Ishikawa (cell line): Measurements from ENCODE around the gene RHOC.

Experiments used
- CEBPB ChIP-seq: IDR thresholded peaks from 2 replicates; pipeline ENCODE4 v1.6.1; 2012
- CREB1 ChIP-seq: IDR thresholded peaks from 2 replicates; pipeline ENCODE4 v1.6.1; 2012; ENCODE audit warnings: low read depth
- EGR1 ChIP-seq: IDR thresholded peaks from 2 replicates; pipeline ENCODE4 v1.6.1; 2012
- EP300 ChIP-seq: IDR thresholded peaks from 2 replicates; pipeline ENCODE4 v1.6.1; 2012; ENCODE audit warnings: borderline replicate concordance
- FOXM1 ChIP-seq: IDR thresholded peaks from 2 replicates; pipeline ENCODE4 v1.6.1; 2012; ENCODE audit warnings: low read depth, borderline replicate concordance
- NFIC ChIP-seq: IDR thresholded peaks from 2 replicates; pipeline ENCODE4 v1.6.1; 2012
- RAD21 ChIP-seq: IDR thresholded peaks from 2 replicates; pipeline ENCODE4 v1.6.1; 2012; ENCODE audit warnings: low read depth
- TAF1 ChIP-seq: IDR thresholded peaks from 2 replicates; pipeline ENCODE4 v1.6.1; 2012; ENCODE audit warnings: low read depth, mild to moderate bottlenecking
- TCF12 ChIP-seq: IDR thresholded peaks from 2 replicates; pipeline ENCODE4 v1.6.1; 2012; ENCODE audit warnings: low read depth
- USF1 ChIP-seq: IDR thresholded peaks from 2 replicates; pipeline ENCODE4 v1.6.1; 2012
- YY1 ChIP-seq: IDR thresholded peaks from 2 replicates; pipeline ENCODE4 v1.6.1; 2012; ENCODE audit warnings: low read depth
- ZBTB7A ChIP-seq: IDR thresholded peaks from 2 replicates; pipeline ENCODE4 v1.6.1; 2012; ENCODE audit warnings: low read depth
- TF ChIP-seq, protein P1 (sequence below): IDR thresholded peaks from 2 replicates; pipeline ENCODE4 v1.6.1; 2012
- TF ChIP-seq, protein P2 (sequence below): IDR thresholded peaks from 2 replicates; pipeline ENCODE4 v1.6.1; 2012; ENCODE audit warnings: low read depth, mild to moderate bottlenecking

- TF ChIP-seq TAF1 (no peak), RAD21 (no peak), NFIC (no peak), EGR1 (no peak), EP300 (no peak), CEBPB (no peak), TCF12 (no peak), CREB1 (no peak), USF1 (no peak), YY1 (no peak), FOXM1 (no peak), ZBTB7A (no peak)
- TF ChIP-seq, protein P1, sequence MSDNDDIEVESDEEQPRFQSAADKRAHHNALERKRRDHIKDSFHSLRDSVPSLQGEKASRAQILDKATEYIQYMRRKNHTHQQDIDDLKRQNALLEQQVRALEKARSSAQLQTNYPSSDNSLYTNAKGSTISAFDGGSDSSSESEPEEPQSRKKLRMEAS = no peak
- TF ChIP-seq, protein P2, sequence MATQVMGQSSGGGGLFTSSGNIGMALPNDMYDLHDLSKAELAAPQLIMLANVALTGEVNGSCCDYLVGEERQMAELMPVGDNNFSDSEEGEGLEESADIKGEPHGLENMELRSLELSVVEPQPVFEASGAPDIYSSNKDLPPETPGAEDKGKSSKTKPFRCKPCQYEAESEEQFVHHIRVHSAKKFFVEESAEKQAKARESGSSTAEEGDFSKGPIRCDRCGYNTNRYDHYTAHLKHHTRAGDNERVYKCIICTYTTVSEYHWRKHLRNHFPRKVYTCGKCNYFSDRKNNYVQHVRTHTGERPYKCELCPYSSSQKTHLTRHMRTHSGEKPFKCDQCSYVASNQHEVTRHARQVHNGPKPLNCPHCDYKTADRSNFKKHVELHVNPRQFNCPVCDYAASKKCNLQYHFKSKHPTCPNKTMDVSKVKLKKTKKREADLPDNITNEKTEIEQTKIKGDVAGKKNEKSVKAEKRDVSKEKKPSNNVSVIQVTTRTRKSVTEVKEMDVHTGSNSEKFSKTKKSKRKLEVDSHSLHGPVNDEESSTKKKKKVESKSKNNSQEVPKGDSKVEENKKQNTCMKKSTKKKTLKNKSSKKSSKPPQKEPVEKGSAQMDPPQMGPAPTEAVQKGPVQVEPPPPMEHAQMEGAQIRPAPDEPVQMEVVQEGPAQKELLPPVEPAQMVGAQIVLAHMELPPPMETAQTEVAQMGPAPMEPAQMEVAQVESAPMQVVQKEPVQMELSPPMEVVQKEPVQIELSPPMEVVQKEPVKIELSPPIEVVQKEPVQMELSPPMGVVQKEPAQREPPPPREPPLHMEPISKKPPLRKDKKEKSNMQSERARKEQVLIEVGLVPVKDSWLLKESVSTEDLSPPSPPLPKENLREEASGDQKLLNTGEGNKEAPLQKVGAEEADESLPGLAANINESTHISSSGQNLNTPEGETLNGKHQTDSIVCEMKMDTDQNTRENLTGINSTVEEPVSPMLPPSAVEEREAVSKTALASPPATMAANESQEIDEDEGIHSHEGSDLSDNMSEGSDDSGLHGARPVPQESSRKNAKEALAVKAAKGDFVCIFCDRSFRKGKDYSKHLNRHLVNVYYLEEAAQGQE = no peak
Observed at GRCh38 chr1:112727716-112728115, 20.8 kb upstream of the RHOC start.
